WTC11 (cell line): Measurements from ENCODE around the gene PRELID1. TPM values are rescaled to one million over a fixed set of nuclear protein-coding genes. Genes with fewer than 3 reads are reported as not detected.

Source experiments
- ATAC-seq: fragments of 200-7000 bp; cut with Tn5 transposase; 2 replicates; pipeline ENCODE4 v1.10.0; 2021; ENCODE audit warnings: mild to moderate bottlenecking, moderate library complexity
- CTCF ChIA-PET: fragments of 300-600 bp; sonication (Branson Sonifier 250); formaldehyde crosslinking; loops from one replicate; lab custom pipeline; 2021; ENCODE audit warnings: antibody characterized with exemption; lab: Charles Lee
- POLR2A ChIA-PET: fragments of 350-600 bp; sonication (Branson Sonifier 250); formaldehyde crosslinking; loops from one replicate; lab custom pipeline; 2021; ENCODE audit warnings: antibody characterized with exemption; lab: Charles Lee
- DNase-seq: peaks from one replicate; pipeline ENCODE4 v3.0.0; 2021; ENCODE audit warnings: low spot score
- H3K27ac Mint-ChIP-seq: 2 replicates; pipeline ENCODE4 v1.8.0; 2021; ENCODE audit warnings: mixed read lengths
- H3K27me3 Mint-ChIP-seq: 2 replicates; pipeline ENCODE4 v1.8.0; 2021; ENCODE audit warnings: low read depth, mild to moderate bottlenecking, moderate library complexity, mixed read lengths
- H3K36me3 Mint-ChIP-seq: 2 replicates; pipeline ENCODE4 v1.8.0; 2021; ENCODE audit warnings: mixed read lengths
- H3K4me1 Mint-ChIP-seq: 2 replicates; pipeline ENCODE4 v1.8.0; 2022; ENCODE audit warnings: mixed read lengths
- H3K4me3 Mint-ChIP-seq: 2 replicates; pipeline ENCODE4 v1.8.0; 2021; ENCODE audit warnings: mild to moderate bottlenecking, moderate library complexity, mixed read lengths
- H3K9me3 Mint-ChIP-seq: 2 replicates; pipeline ENCODE4 v1.8.0; 2021; ENCODE audit warnings: mixed read lengths
- NR3C1 ChIP-seq: sonication (generic); formaldehyde crosslinking; conservative IDR thresholded peaks from 2 replicates; pipeline ENCODE4 v1.8.1; 2023; ENCODE audit warnings: low read depth, mild to moderate bottlenecking, missing genetic modification reagents
- TEAD1 ChIP-seq: sonication (generic); formaldehyde crosslinking; IDR thresholded peaks from 2 replicates; pipeline ENCODE4 v1.8.0; 2022; ENCODE audit warnings: mild to moderate bottlenecking, missing genetic modification reagents
- TEAD4 ChIP-seq: sonication (generic); formaldehyde crosslinking; IDR thresholded peaks from 2 replicates; pipeline ENCODE4 v1.8.0; 2022; ENCODE audit warnings: mild to moderate bottlenecking, missing genetic modification reagents
- ZNF671 ChIP-seq: fragments of 250-450 bp; sonication (Bioruptor Pico); IDR thresholded peaks from 2 replicates; pipeline ENCODE4 v1.8.0; 2021; ENCODE audit warnings: mild to moderate bottlenecking
- total RNA-seq: library from RNA; stranded (reverse); gene quantifications from 3 replicates; pipeline ENCODE4 v1.2.3, GENCODE V29; 2021
- TF ChIP-seq, protein P1 (sequence below): fragments of 200-600 bp; IDR thresholded peaks from 2 replicates; pipeline ENCODE4 v1.8.0; 2022; ENCODE audit warnings: antibody characterized with exemption
- TF ChIP-seq, protein P2 (sequence below): sonication (generic); formaldehyde crosslinking; IDR thresholded peaks from 2 replicates; pipeline ENCODE4 v1.8.1; 2022; ENCODE audit warnings: mild to moderate bottlenecking, missing genetic modification reagents, moderate library complexity, borderline replicate concordance
- TF ChIP-seq, protein P3 (sequence below): sonication (generic); formaldehyde crosslinking; conservative IDR thresholded peaks from 2 replicates; pipeline ENCODE4 v1.8.1; 2022; ENCODE audit warnings: mild to moderate bottlenecking, missing genetic modification reagents
- TF ChIP-seq, protein P4 (sequence below): sonication (generic); formaldehyde crosslinking; IDR thresholded peaks from 2 replicates; pipeline ENCODE4 v1.8.1; 2023; ENCODE audit warnings: mild to moderate bottlenecking, missing genetic modification reagents
- TF ChIP-seq, protein P5 (sequence below): sonication (generic); formaldehyde crosslinking; conservative IDR thresholded peaks from 2 replicates; pipeline ENCODE4 v1.8.1; 2023; ENCODE audit warnings: mild to moderate bottlenecking, low read depth, missing genetic modification reagents, moderate library complexity

The PRELID1 gene
- total RNA-seq, 1 experiment from 2014 or later: 273 TPM

DNA sequence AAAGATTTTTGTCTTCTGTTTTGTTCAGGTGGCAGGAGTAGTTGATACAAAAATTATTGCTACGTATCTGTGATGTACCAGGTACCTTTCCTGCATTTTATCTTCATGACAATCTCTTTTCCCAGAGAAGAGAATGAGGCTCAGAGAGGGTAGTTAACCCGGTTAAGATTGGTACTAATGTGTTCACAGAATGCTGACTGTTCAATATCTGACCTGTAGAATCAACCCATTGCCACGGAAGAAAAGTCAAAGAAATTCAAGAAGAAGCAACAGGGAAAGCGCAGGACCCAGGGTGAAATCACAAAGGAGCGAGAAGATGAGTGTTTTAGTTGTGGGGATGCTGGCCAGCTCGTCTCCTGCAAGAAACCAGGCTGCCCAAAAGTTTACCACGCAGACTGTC lies 11.9 kb upstream of the PRELID1 start (continued):
- TF ChIP-seq, protein P1, sequence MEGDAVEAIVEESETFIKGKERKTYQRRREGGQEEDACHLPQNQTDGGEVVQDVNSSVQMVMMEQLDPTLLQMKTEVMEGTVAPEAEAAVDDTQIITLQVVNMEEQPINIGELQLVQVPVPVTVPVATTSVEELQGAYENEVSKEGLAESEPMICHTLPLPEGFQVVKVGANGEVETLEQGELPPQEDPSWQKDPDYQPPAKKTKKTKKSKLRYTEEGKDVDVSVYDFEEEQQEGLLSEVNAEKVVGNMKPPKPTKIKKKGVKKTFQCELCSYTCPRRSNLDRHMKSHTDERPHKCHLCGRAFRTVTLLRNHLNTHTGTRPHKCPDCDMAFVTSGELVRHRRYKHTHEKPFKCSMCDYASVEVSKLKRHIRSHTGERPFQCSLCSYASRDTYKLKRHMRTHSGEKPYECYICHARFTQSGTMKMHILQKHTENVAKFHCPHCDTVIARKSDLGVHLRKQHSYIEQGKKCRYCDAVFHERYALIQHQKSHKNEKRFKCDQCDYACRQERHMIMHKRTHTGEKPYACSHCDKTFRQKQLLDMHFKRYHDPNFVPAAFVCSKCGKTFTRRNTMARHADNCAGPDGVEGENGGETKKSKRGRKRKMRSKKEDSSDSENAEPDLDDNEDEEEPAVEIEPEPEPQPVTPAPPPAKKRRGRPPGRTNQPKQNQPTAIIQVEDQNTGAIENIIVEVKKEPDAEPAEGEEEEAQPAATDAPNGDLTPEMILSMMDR: no peak

GRCh38 chr5:177293819-177294581 lies 9.6 kb upstream of the PRELID1 start:
- H3K4me1 Mint-ChIP-seq: peaks cover 21% of the 10 kb centered on the region
- H3K27ac Mint-ChIP-seq: no peak overlapping the region
- ChIA-PET CTCF (interaction anchor here (0.9 to 1.8 kb wide), 2 partner anchors 16 to 182 kb away, joined by 3 read pairs; no protein-coding TSS in a partner anchor), POLR2A (no interaction called here)
- DNase-seq (no peak), ATAC-seq (no peak)
- no peaks in the 10 kb centered on the region for H3K9me3 Mint-ChIP-seq
- TF ChIP-seq NR3C1 (CRISPR knock-in tag) (no peak), TEAD1 (CRISPR knock-in tag) (no peak), TEAD4 (CRISPR knock-in tag) (no peak)
- peaks cover 62% of the 10 kb centered on the region for H3K36me3 Mint-ChIP-seq
- no peaks in the 10 kb centered on the region for H3K27me3 Mint-ChIP-seq
- no peak overlapping the region for H3K4me3 Mint-ChIP-seq

GRCh38 chr5:177294632-177295031 lies 9.0 kb upstream of the PRELID1 start:
- peaks cover 56% of the 10 kb centered on the region for H3K36me3 Mint-ChIP-seq
- ATAC-seq: no peak

More at GRCh38 chr5:177294632-177295031, 9.0 kb upstream of the PRELID1 start:
- TF ChIP-seq ZNF671 (CRISPR knock-in tag) (no peak), TEAD4 (CRISPR knock-in tag) (no peak)
- TF ChIP-seq, protein P2, sequence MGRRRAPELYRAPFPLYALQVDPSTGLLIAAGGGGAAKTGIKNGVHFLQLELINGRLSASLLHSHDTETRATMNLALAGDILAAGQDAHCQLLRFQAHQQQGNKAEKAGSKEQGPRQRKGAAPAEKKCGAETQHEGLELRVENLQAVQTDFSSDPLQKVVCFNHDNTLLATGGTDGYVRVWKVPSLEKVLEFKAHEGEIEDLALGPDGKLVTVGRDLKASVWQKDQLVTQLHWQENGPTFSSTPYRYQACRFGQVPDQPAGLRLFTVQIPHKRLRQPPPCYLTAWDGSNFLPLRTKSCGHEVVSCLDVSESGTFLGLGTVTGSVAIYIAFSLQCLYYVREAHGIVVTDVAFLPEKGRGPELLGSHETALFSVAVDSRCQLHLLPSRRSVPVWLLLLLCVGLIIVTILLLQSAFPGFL: no peak
- TF ChIP-seq, protein P3, sequence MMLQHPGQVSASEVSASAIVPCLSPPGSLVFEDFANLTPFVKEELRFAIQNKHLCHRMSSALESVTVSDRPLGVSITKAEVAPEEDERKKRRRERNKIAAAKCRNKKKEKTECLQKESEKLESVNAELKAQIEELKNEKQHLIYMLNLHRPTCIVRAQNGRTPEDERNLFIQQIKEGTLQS (CRISPR knock-in tag): no peak
- TF ChIP-seq, protein P4, sequence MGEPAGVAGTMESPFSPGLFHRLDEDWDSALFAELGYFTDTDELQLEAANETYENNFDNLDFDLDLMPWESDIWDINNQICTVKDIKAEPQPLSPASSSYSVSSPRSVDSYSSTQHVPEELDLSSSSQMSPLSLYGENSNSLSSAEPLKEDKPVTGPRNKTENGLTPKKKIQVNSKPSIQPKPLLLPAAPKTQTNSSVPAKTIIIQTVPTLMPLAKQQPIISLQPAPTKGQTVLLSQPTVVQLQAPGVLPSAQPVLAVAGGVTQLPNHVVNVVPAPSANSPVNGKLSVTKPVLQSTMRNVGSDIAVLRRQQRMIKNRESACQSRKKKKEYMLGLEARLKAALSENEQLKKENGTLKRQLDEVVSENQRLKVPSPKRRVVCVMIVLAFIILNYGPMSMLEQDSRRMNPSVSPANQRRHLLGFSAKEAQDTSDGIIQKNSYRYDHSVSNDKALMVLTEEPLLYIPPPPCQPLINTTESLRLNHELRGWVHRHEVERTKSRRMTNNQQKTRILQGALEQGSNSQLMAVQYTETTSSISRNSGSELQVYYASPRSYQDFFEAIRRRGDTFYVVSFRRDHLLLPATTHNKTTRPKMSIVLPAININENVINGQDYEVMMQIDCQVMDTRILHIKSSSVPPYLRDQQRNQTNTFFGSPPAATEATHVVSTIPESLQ (CRISPR knock-in tag): no peak
- TF ChIP-seq, protein P5, sequence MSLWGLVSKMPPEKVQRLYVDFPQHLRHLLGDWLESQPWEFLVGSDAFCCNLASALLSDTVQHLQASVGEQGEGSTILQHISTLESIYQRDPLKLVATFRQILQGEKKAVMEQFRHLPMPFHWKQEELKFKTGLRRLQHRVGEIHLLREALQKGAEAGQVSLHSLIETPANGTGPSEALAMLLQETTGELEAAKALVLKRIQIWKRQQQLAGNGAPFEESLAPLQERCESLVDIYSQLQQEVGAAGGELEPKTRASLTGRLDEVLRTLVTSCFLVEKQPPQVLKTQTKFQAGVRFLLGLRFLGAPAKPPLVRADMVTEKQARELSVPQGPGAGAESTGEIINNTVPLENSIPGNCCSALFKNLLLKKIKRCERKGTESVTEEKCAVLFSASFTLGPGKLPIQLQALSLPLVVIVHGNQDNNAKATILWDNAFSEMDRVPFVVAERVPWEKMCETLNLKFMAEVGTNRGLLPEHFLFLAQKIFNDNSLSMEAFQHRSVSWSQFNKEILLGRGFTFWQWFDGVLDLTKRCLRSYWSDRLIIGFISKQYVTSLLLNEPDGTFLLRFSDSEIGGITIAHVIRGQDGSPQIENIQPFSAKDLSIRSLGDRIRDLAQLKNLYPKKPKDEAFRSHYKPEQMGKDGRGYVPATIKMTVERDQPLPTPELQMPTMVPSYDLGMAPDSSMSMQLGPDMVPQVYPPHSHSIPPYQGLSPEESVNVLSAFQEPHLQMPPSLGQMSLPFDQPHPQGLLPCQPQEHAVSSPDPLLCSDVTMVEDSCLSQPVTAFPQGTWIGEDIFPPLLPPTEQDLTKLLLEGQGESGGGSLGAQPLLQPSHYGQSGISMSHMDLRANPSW (CRISPR knock-in tag): no peak
- Mint-ChIP-seq H3K27me3 (no peaks in the 10 kb centered on the region), H3K4me3 (no peak overlapping the region), H3K27ac (no peak overlapping the region), H3K4me1 (peaks cover 27% of the 10 kb centered on the region), H3K9me3 (no peaks in the 10 kb centered on the region)
- DNase-seq: no peak
- POLR2A ChIA-PET: no interaction called here
- CTCF ChIA-PET: interaction anchor here (0.9 to 1.8 kb wide), 2 partner anchors 15 to 183 kb away, joined by 3 read pairs; no protein-coding TSS in a partner anchor
